Smooth muscle cell (in vitro differentiated cells): ENCODE data around the gene MTMR2. TPM values are rescaled to one million over a fixed set of nuclear protein-coding genes. Genes with fewer than 3 reads are reported as not detected.
"Not testable (repeated sequence)": the region's sequence is repeated elsewhere in the genome, so short reads cannot be mapped to it uniquely, and the experiment has no call there.

Source experiments
- DNase-seq: peaks from one replicate; lab custom pipeline; 2025; ENCODE audit not compliant: unreplicated experiment; lab: John Stamatoyannopoulos, UW
- H2AFZ ChIP-seq: fragments of 200-600 bp; sonication (generic); 2 replicates; pipeline ENCODE4 v1.6.0; 2016; ENCODE audit warnings: antibody characterized with exemption, low read depth, mild to moderate bottlenecking
- H3F3A ChIP-seq: fragments of 200-600 bp; sonication (generic); 2 replicates; pipeline ENCODE4 v1.6.0; 2017; ENCODE audit warnings: antibody characterized with exemption, low read depth
- H3K27ac ChIP-seq: fragments of 200-600 bp; sonication (generic); 2 replicates; pipeline ENCODE4 v1.5.1; 2016; ENCODE audit warnings: low read depth, mild to moderate bottlenecking
- H3K27me3 ChIP-seq: fragments of 200-600 bp; sonication (generic); 2 replicates; pipeline ENCODE4 v1.6.1; 2016; ENCODE audit warnings: low read depth, mild to moderate bottlenecking
- H3K36me3 ChIP-seq: fragments of 200-600 bp; sonication (generic); 2 replicates; pipeline ENCODE4 v1.5.1; 2016; ENCODE audit warnings: low read depth
- H3K4me1 ChIP-seq: fragments of 200-600 bp; sonication (generic); 2 replicates; pipeline ENCODE4 v1.5.1; 2016; ENCODE audit warnings: low read depth
- H3K4me2 ChIP-seq: fragments of 200-600 bp; sonication (generic); 2 replicates; pipeline ENCODE4 v1.6.0; 2016; ENCODE audit warnings: mild to moderate bottlenecking
- H3K4me3 ChIP-seq: fragments of 200-600 bp; sonication (generic); 2 replicates; pipeline ENCODE4 v1.5.1; 2016; ENCODE audit warnings: mild to moderate bottlenecking
- H3K79me2 ChIP-seq: fragments of 200-600 bp; sonication (generic); 2 replicates; pipeline ENCODE4 v1.6.0; 2016; ENCODE audit warnings: low read depth, mild to moderate bottlenecking
- H3K9ac ChIP-seq: fragments of 200-600 bp; sonication (generic); 2 replicates; pipeline ENCODE4 v1.6.0; 2016; ENCODE audit warnings: low read depth
- H3K9me3 ChIP-seq: fragments of 200-600 bp; sonication (generic); replicated peaks from 2 replicates; pipeline ENCODE4 v1.5.1; 2016; ENCODE audit warnings: low read depth
- H4K20me1 ChIP-seq: fragments of 200-600 bp; sonication (generic); 2 replicates; pipeline ENCODE4 v1.6.0; 2016; ENCODE audit warnings: low read depth
- WGBS: methylation state at CpG from one replicate; pipeline ENCODE4 v1.1.7; 2016; ENCODE audit warnings: low lambda C conversion rate; 5-methylcytosine and 5-hydroxymethylcytosine counted together
- polyA plus RNA-seq: library from polyadenylated mRNA; unstranded; fragments of >200 nt; fragmentation: Nextera tagmentation; extraction: Ambion mirVana; gene quantifications from 2 replicates; pipeline ENCODE4 v1.2.1, GENCODE V29; 2016
- total RNA-seq: library from RNA; depleted of rRNA; stranded (reverse); fragments of >200 nt; gene quantifications from 2 replicates; pipeline ENCODE4 v1.2.3, GENCODE V29; 2014
- TF ChIP-seq, protein P1 (sequence below): fragments of 200-600 bp; sonication (generic); IDR thresholded peaks from 2 replicates; pipeline ENCODE4 v1.5.1; 2017; ENCODE audit warnings: borderline replicate concordance, mild to moderate bottlenecking, antibody characterized with exemption; ENCODE audit not compliant: insufficient read depth, poor library complexity, severe bottlenecking

Gene MTMR2
- total and polyA plus RNA-seq, 2 experiments from 2014 or later, result 27.2 to 40.0 TPM

DNA sequence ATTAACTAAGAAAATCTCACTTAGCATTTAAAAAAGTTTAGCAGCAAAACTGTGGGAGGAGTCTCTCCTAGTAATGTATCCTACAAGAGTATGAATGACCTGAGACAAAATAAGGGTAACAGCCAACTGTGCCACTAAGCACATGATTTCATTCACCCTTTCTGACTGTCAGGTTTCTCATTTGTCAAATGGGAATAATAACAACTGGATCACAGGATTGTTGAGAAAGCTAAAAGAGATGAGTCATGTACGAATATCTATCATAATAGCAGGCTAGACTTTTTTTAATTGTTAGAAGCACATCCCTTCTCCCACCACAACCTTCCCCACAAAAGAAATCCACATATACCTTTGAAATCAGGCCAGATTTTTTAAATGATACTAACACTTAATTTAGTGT lies 39.5 kb downstream of the MTMR2 start:
- Histone ChIP-seq H2AFZ (no peak overlapping the region), H3K9ac (no peak overlapping the region), H3K4me1 (no peaks in the 10 kb centered on the region), H3K4me2 (no peak overlapping the region), H4K20me1 (peaks cover 3% of the 10 kb centered on the region), H3K4me3 (no peak overlapping the region), H3K27ac (no peak overlapping the region), H3K36me3 (peaks cover 5% of the 10 kb centered on the region), H3K27me3 (no peaks in the 10 kb centered on the region), H3K9me3 (no peaks in the 10 kb centered on the region), H3K79me2 (peaks cover 10% of the 10 kb centered on the region), H3F3A (no peaks in the 10 kb centered on the region)
- TF ChIP-seq, protein P1, sequence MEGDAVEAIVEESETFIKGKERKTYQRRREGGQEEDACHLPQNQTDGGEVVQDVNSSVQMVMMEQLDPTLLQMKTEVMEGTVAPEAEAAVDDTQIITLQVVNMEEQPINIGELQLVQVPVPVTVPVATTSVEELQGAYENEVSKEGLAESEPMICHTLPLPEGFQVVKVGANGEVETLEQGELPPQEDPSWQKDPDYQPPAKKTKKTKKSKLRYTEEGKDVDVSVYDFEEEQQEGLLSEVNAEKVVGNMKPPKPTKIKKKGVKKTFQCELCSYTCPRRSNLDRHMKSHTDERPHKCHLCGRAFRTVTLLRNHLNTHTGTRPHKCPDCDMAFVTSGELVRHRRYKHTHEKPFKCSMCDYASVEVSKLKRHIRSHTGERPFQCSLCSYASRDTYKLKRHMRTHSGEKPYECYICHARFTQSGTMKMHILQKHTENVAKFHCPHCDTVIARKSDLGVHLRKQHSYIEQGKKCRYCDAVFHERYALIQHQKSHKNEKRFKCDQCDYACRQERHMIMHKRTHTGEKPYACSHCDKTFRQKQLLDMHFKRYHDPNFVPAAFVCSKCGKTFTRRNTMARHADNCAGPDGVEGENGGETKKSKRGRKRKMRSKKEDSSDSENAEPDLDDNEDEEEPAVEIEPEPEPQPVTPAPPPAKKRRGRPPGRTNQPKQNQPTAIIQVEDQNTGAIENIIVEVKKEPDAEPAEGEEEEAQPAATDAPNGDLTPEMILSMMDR, result no peak
- no peak for DNase-seq
- WGBS, result 73% methylated on average over 1 of the region's 1 CpG

GRCh38 chr11:95883381-95883780 lies 40.5 kb downstream of the MTMR2 start:
- Histone ChIP-seq H3K4me3 (no peak overlapping the region), H3K36me3 (peaks cover 5% of the 10 kb centered on the region), H2AFZ (no peak overlapping the region), H3K9me3 (no peaks in the 10 kb centered on the region), H4K20me1 (no peaks in the 10 kb centered on the region), H3K9ac (no peak overlapping the region), H3F3A (no peaks in the 10 kb centered on the region), H3K27ac (no peak overlapping the region), H3K27me3 (no peaks in the 10 kb centered on the region), H3K4me2 (no peak overlapping the region), H3K79me2 (peaks cover 10% of the 10 kb centered on the region), H3K4me1 (no peaks in the 10 kb centered on the region)
- no peak for DNase-seq
- WGBS, result 94% methylated on average over 1 of the region's 1 CpG
- TF ChIP-seq, protein P1, result no peak

GRCh38 chr11:95877291-95877690 lies 46.6 kb downstream of the MTMR2 start:
- no peak for DNase-seq
- Histone ChIP-seq H3K27me3 (no peaks in the 10 kb centered on the region), H3K4me1 (no peaks in the 10 kb centered on the region), H3F3A (peaks cover 4% of the 10 kb centered on the region), H3K4me3 (no peak overlapping the region), H3K4me2 (peak overlapping the region; percentile 61), H3K9me3 (no peaks in the 10 kb centered on the region), H3K79me2 (peaks cover 10% of the 10 kb centered on the region), H3K27ac (peak overlapping the region; percentile 91), H3K36me3 (peaks cover 5% of the 10 kb centered on the region), H3K9ac (peak overlapping the region; percentile 20), H4K20me1 (no peaks in the 10 kb centered on the region), H2AFZ (no peak overlapping the region)
- WGBS, result 28% methylated on average over 2 of the region's 2 CpGs
- TF ChIP-seq, protein P1, result no peak

DNA sequence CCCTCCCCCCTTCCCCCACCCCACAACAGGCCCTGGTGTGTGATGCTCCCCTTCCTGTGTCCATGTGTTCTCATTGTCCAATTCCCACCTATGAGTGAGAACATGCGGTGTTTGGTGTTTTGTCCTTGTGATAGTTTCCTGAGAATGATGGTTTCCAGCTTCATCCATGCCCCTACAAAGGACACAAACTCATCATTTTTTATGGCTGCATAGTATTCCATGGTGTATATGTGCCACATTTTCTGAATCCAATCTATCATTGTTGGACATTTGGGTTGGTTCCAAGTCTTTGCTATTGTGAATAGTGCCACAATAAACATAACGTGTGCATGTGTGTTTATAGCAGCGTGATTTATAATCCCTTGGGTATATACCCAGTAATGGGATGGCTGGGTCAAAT lies 53.0 kb downstream of the MTMR2 start:
- H3K4me1 ChIP-seq, H2AFZ ChIP-seq, H4K20me1 ChIP-seq, H3F3A ChIP-seq, H3K79me2 ChIP-seq, H3K4me3 ChIP-seq, H3K9ac ChIP-seq, H3K36me3 ChIP-seq, H3K27me3 ChIP-seq, H3K4me2 ChIP-seq, DNase-seq, H3K27ac ChIP-seq, H3K9me3 ChIP-seq: not testable (repeated sequence)
- WGBS, result 99% methylated on average over 3 of the region's 3 CpGs
